ENCODE measurements around the gene ZNF473.
A peak's percentile ranks its signal among the peaks of the same experiment; 100 is the strongest.

The ZNF473 gene

GRCh38 chr19:50020481-50020880, 5.3 kb upstream of the ZNF473 start:
- TF ChIP-seq ZFX (IDR thresholded peaks at IDR 0.05; ENCODE audit: borderline replicate concordance) (no peak), CTCF (IDR thresholded peaks at IDR 0.05) (no peak)
- no peak overlapping the region for H3K27ac ChIP-seq

GRCh38 chr19:50022823-50023222, 3.0 kb upstream of the ZNF473 start:
- H3K27ac ChIP-seq = no peak overlapping the region
- TF ChIP-seq CTCF (IDR thresholded peaks at IDR 0.05) = no peak
- no peak for TF ChIP-seq ZFX (IDR thresholded peaks at IDR 0.05; ENCODE audit: borderline replicate concordance)

GRCh38 chr19:50024719-50025021, 1.1 kb upstream of the ZNF473 start:
- H3K27ac ChIP-seq = peak overlapping the region; percentile 73
- TF ChIP-seq ZFX (IDR thresholded peaks at IDR 0.05; ENCODE audit: borderline replicate concordance) (no peak), CTCF (IDR thresholded peaks at IDR 0.05) (no peak)

GRCh38 chr19:50025022-50025793, 597 bp upstream of the ZNF473 start, which contains the start of gene VRK3:
Gene VRK3 (minus strand): TSS chr19:50025372. CDS start chr19:50016162, 9,210 bp downstream.
- TF ChIP-seq ZFX (IDR thresholded peaks at IDR 0.05; ENCODE audit: borderline replicate concordance) = no peak
- TF ChIP-seq CTCF (IDR thresholded peaks at IDR 0.05) = no peak
- peak within 1 kb of the TSS; percentile 73 for H3K27ac ChIP-seq

- H3K27ac ChIP-seq = peak overlapping the region; percentile 73
- TF ChIP-seq ZFX (IDR thresholded peaks at IDR 0.05; ENCODE audit: borderline replicate concordance) (no peak), CTCF (IDR thresholded peaks at IDR 0.05) (no peak)
Measured at GRCh38 chr19:50026550-50026906, 723 bp downstream of the ZNF473 start.

- H3K27ac ChIP-seq = no peak overlapping the region
- TF ChIP-seq CTCF (IDR thresholded peaks at IDR 0.05) (no peak), ZFX (IDR thresholded peaks at IDR 0.05; ENCODE audit: borderline replicate concordance) (no peak)
Measured at GRCh38 chr19:50030225-50030624, 4.4 kb downstream of the ZNF473 start.

GRCh38 chr19:50030937-50031336, 5.1 kb downstream of the ZNF473 start:
- TF ChIP-seq ZFX (IDR thresholded peaks at IDR 0.05; ENCODE audit: borderline replicate concordance) = no peak
- TF ChIP-seq CTCF (IDR thresholded peaks at IDR 0.05) = no peak
- no peak overlapping the region for H3K27ac ChIP-seq
